ENCODE data around the gene TRMT10B.
A peak's percentile ranks its signal among the peaks of the same experiment; 100 is the strongest.
"Not testable (repeated sequence)": the region's sequence is repeated elsewhere in the genome, so short reads cannot be mapped to it uniquely, and the experiment has no call there.

Gene TRMT10B

DNA sequence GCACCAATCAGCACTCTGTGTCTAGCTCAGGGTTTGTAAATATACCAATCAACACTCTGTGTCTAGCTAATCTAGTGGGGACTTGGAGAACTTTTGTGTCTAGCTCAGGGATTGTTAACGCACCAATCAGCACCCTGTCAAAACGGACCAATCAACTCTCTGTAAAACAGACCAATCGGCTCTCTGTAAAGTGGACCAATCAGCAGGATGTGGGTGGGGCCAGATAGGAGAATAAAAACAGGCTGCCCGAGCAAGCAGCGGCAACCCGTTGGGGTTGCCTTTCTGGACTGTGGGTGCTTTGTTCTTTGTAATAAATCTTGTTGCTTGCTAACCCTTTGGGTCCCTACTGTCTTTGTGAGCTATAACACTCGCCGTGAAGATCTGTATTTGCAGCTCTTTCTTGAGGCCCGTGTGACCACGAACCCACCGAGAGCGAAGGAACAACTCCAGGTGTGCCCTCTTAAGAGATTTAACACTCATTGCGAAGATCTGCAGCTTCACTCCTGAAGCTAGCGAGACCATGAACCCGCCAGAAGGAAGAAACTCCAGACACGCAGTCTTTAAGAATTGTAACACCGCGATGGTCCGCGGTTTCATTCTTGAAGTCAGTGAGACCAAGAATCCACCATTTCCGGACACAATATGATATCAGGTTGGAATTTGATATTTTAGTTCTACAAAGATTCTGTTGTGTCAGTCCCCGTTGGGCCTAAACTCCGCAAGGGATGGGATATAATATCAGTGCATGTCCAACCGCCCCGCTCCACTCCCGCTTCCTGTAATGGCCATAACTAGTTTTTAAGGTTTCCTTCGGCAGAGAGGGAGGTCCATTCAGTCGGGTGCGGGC, 740 bp upstream of the TRMT10B start:
- DNase-seq (ENCODE audit: insufficient read length) (no peak), FAIRE-seq (no peak)
- TF ChIP-seq POLR2A (IDR thresholded peaks at IDR 0.05; ENCODE audit: low read depth, low read length) (no peak), POLR2AphosphoS5 (IDR thresholded peaks at IDR 0.05; ENCODE audit: low read depth, low read length) (no peak), TAF1 (IDR thresholded peaks at IDR 0.05; ENCODE audit: borderline replicate concordance, low read depth, low read length) (no peak)

- DNase-seq (ENCODE audit: insufficient read length) (no peak), FAIRE-seq (no peak)
- TF ChIP-seq POLR2AphosphoS5 (IDR thresholded peaks at IDR 0.05; ENCODE audit: low read depth, low read length): no peak
- TF ChIP-seq POLR2A (IDR thresholded peaks at IDR 0.05; ENCODE audit: low read depth, low read length): no peak
- TF ChIP-seq TAF1 (IDR thresholded peaks at IDR 0.05; ENCODE audit: borderline replicate concordance, low read depth, low read length): no peak
Observed at GRCh38 chr9:37758747-37759146, 5.1 kb downstream of the TRMT10B start.

- DNase-seq (ENCODE audit: insufficient read length) (no peak), FAIRE-seq (no peak)
- no peak for TF ChIP-seq POLR2A (IDR thresholded peaks at IDR 0.05; ENCODE audit: low read depth, low read length)
- no peak for TF ChIP-seq TAF1 (IDR thresholded peaks at IDR 0.05; ENCODE audit: borderline replicate concordance, low read depth, low read length)
- TF ChIP-seq POLR2AphosphoS5 (IDR thresholded peaks at IDR 0.05; ENCODE audit: low read depth, low read length): no peak
Observed at GRCh38 chr9:37760416-37761161, 7.0 kb downstream of the TRMT10B start.

- DNase-seq (ENCODE audit: insufficient read length) (no peak), FAIRE-seq (no peak)
- TF ChIP-seq POLR2AphosphoS5 (IDR thresholded peaks at IDR 0.05; ENCODE audit: low read depth, low read length): no peak
- TF ChIP-seq TAF1 (IDR thresholded peaks at IDR 0.05; ENCODE audit: borderline replicate concordance, low read depth, low read length): no peak
Observed at GRCh38 chr9:37761511-37761910, 7.9 kb downstream of the TRMT10B start.

DNA sequence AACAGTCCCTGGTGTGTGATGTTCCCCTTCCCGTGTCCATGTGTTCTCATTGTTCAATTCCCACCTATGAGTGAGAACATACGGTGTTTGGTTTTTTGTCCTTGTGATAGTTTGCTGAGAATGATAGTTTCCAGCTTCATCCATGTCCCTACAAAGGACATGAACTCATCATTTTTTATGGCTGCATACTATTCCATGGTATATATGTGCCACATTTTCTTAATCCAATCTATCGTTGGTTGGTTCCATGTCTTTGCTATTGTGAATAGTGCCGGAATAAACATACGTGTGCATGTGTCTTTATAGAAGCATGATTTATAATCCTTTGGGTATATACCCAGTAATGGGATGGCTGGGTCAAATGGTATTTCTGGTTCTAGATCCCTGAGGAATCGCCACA, 11.7 kb downstream of the TRMT10B start:
- not testable (repeated sequence) for FAIRE-seq; DNase-seq (ENCODE audit: insufficient read length)

- no peak for TF ChIP-seq POLR2A (IDR thresholded peaks at IDR 0.05; ENCODE audit: low read depth, low read length)
- no peak for TF ChIP-seq TAF1 (IDR thresholded peaks at IDR 0.05; ENCODE audit: borderline replicate concordance, low read depth, low read length)
- TF ChIP-seq POLR2AphosphoS5 (IDR thresholded peaks at IDR 0.05; ENCODE audit: low read depth, low read length): no peak
- DNase-seq (ENCODE audit: insufficient read length) (no peak), FAIRE-seq (no peak)
Observed at GRCh38 chr9:37769306-37769705, 15.7 kb downstream of the TRMT10B start.

DNA sequence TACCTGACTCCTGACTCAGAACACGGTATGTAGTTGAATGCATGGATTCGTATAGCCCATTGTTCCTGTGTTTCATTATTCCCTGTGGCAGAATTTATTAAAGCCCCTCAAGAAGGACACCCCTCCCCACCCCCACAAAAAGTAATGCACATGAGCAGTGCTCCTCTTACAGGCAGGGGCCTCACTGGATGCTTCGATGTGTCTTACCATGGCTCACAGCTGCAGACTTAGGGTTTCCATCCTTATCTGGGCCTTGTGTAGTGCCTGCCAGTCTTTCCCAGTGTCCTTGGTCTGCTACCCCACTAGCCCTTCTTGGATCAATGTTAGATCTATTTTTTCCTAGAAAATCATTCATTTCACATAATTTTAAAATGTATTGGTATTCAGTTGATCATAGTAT, 16.4 kb downstream of the TRMT10B start:
- TF ChIP-seq TAF1 (IDR thresholded peaks at IDR 0.05; ENCODE audit: borderline replicate concordance, low read depth, low read length): no peak
- TF ChIP-seq POLR2AphosphoS5 (IDR thresholded peaks at IDR 0.05; ENCODE audit: low read depth, low read length): no peak
- TF ChIP-seq POLR2A (IDR thresholded peaks at IDR 0.05; ENCODE audit: low read depth, low read length): no peak
- no peak for DNase-seq (ENCODE audit: insufficient read length)
- FAIRE-seq: no peak

GRCh38 chr9:37775216-37775919, 21.8 kb downstream of the TRMT10B start:
- peak; percentile 33; the same call in 1 of the 2 replicates for TF ChIP-seq POLR2A (IDR thresholded peaks at IDR 0.05; ENCODE audit: low read depth, low read length)
- TF ChIP-seq TAF1 (IDR thresholded peaks at IDR 0.05; ENCODE audit: borderline replicate concordance, low read depth, low read length): no peak
- peak; percentile 42; the same call in 1 of the 2 replicates for TF ChIP-seq POLR2AphosphoS5 (IDR thresholded peaks at IDR 0.05; ENCODE audit: low read depth, low read length)
- FAIRE-seq (no peak), DNase-seq (ENCODE audit: insufficient read length) (no peak)

DNA sequence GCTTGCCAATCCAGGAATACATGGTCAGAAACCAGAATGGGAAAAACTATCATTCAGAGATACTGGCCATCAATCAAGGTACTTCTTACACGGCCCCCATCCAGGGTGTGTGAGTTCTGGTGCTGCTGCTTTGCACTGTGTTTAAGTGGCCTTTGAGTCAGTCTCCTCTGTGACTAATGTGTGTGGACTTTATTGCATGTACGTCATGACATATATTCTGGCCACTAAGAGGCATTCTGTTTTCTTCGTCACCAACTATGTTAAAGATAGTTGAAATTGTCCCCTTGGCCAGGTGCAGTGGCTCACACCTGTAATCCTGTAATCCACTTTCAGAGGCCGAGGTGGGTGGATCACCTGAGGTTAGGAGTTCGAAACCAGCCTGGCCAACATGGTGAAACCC, 22.7 kb downstream of the TRMT10B start:
- no peak for TF ChIP-seq POLR2A (IDR thresholded peaks at IDR 0.05; ENCODE audit: low read depth, low read length)
- no peak for TF ChIP-seq POLR2AphosphoS5 (IDR thresholded peaks at IDR 0.05; ENCODE audit: low read depth, low read length)
- TF ChIP-seq TAF1 (IDR thresholded peaks at IDR 0.05; ENCODE audit: borderline replicate concordance, low read depth, low read length): no peak
- FAIRE-seq (no peak), DNase-seq (ENCODE audit: insufficient read length) (no peak)

DNA sequence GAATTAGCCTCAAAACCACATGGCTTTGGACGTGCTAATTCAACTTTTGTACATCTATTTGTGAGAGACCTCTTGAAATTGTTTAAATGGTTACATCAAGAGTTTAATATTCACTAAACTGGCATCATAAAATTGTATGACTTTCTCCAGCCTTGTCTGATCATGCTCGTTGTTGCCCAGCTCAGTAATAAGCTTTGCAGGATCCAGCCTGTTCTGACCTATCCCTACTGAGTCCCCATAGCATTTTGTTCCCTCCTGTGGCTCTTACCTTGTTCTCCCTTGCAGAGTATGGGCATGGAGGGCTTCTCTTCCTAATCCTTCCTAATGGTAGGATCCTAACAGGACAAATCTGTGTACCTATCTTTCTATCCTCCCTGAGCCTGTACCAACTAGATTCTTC, 24.9 kb downstream of the TRMT10B start:
- FAIRE-seq: no peak
- TF ChIP-seq POLR2AphosphoS5 (IDR thresholded peaks at IDR 0.05; ENCODE audit: low read depth, low read length): no peak
- DNase-seq (ENCODE audit: insufficient read length): no peak

DNA sequence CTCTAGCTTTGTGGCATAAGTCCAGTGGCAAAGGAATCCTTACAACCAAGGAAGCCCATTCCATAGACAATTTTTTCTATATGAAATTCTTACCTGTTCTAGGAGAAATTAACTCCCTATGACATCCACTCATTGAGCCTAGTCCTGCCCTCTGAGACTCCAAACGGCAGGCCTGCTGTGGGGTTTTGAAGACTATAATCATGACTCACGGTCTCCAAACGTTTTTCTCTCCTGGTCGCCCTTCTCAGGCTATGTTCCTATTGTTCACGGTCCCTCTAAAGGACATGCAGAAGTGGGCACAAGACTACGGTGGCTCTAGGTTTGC, 30.6 kb downstream of the TRMT10B start:
- TF ChIP-seq POLR2A (IDR thresholded peaks at IDR 0.05; ENCODE audit: low read depth, low read length): no peak
- no peak for TF ChIP-seq POLR2AphosphoS5 (IDR thresholded peaks at IDR 0.05; ENCODE audit: low read depth, low read length)
- no peak for TF ChIP-seq TAF1 (IDR thresholded peaks at IDR 0.05; ENCODE audit: borderline replicate concordance, low read depth, low read length)
- no peak for DNase-seq (ENCODE audit: insufficient read length)
- FAIRE-seq: no peak
